GM19099 (cell line): Measurements from ENCODE around the gene NUTM2A.
"Not testable (repeated sequence)": the region's sequence is repeated elsewhere in the genome, so short reads cannot be mapped to it uniquely, and the experiment has no call there.

Experiments used
- POLR2A ChIP-seq: IDR thresholded peaks from 3 replicates; pipeline ENCODE4 v1.6.1; 2011; ENCODE audit warnings: low read depth; ENCODE audit not compliant: insufficient read length; ENCODE audit errors: extremely low read depth

Gene NUTM2A

GRCh38 chr10:87225148-87225547, at the start of gene NUTM2A:
Gene NUTM2A, plus strand, starts transcription at chr10:87225448. Its CDS starts 383 bp downstream, at chr10:87225831.
- TF ChIP-seq POLR2A = not testable (repeated sequence)
